Mammary epithelial cell (primary cell): Measurements from ENCODE around the gene CASK.

ENCODE experiments used
- CTCF ChIP-seq, 2 donors: IDR thresholded peaks in 1 of 2; conservative IDR thresholded peaks in 1 of 2; 2 replicates each; pipeline ENCODE4 v1.5.1; 2011 to 2012; ENCODE audit warnings: inconsistent platforms in 2 of 2, low read length in 2 of 2, mild to moderate bottlenecking in 2 of 2, control low read depth in 1 of 2, low read depth in 1 of 2; ENCODE audit not compliant: insufficient read depth in 1 of 2; ENCODE audit errors: extremely low read depth in 1 of 2
- EZH2 ChIP-seq: IDR thresholded peaks from 2 replicates; pipeline ENCODE4 v1.6.1; 2012; ENCODE audit warnings: low read length, inconsistent platforms, borderline replicate concordance

GRCh38 chrX:41473936-41474725 is 449.2 kb downstream of the CASK start:
- no peak for TF ChIP-seq CTCF (conservative IDR thresholded peaks at IDR 0.05 in 1 of 2, IDR thresholded peaks at IDR 0.05 in 1 of 2; ENCODE audit: extremely low read depth in 1 of 2, insufficient read depth in 1 of 2, low read depth in 1 of 2, low read length in 2 of 2)
- no peak for TF ChIP-seq EZH2
